Activated effector memory CD4-positive, alpha-beta T cell treated with Interleukin-2 at 50 U/mL for 16 hours (primary cell): Measurements from ENCODE around the gene CHIA.

ENCODE experiments used
- DNase-seq: peaks from one replicate; pipeline ENCODE4 v3.0.0-alpha.2; 2020

Gene CHIA

DNA sequence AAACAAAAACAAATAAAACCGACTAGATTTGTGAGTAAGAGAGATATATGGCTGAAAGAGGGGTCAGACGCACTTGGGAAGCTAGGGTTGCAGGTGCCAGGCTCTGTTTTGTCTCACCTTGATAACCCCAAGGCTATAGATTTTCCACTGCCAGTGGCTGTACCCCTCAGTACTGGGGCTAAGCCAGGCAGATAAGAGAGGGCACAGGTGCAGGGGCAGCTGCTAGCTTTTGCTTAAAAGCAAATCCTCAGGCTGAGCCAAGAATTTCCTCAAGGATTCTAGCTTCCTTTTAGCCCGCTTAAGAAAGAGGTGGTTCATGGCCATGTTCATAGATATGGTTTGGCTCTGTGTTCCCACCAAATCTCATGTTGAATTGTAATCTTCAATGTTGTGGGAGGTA, 79.0 kb downstream of the CHIA start:
- no peak for DNase-seq
